Breast epithelium (tissue), 3 donors: Measurements from ENCODE around the gene GNAZ.

ENCODE experiments used
- POLR2A ChIP-seq: fragments of 450-650 bp; IDR thresholded peaks from one replicate; pipeline ENCODE4 v1.6.1; 2016; ENCODE audit warnings: antibody characterized with exemption, mild to moderate bottlenecking, moderate library complexity
- POLR2AphosphoS5 ChIP-seq, 3 donors: sonication (generic); formaldehyde crosslinking; IDR thresholded peaks; one replicate each; pipeline ENCODE4 v1.6.1; 2017; ENCODE audit warnings: antibody characterized with exemption in 3 of 3
- TF ChIP-seq, protein P1 (sequence below), 3 donors: fragments of 450-650 bp; IDR thresholded peaks; one replicate each; pipeline ENCODE4 v1.5.1; 2016 to 2017; ENCODE audit warnings: antibody characterized with exemption in 3 of 3, mild to moderate bottlenecking in 3 of 3, moderate library complexity in 3 of 3

- TF ChIP-seq, protein P1, sequence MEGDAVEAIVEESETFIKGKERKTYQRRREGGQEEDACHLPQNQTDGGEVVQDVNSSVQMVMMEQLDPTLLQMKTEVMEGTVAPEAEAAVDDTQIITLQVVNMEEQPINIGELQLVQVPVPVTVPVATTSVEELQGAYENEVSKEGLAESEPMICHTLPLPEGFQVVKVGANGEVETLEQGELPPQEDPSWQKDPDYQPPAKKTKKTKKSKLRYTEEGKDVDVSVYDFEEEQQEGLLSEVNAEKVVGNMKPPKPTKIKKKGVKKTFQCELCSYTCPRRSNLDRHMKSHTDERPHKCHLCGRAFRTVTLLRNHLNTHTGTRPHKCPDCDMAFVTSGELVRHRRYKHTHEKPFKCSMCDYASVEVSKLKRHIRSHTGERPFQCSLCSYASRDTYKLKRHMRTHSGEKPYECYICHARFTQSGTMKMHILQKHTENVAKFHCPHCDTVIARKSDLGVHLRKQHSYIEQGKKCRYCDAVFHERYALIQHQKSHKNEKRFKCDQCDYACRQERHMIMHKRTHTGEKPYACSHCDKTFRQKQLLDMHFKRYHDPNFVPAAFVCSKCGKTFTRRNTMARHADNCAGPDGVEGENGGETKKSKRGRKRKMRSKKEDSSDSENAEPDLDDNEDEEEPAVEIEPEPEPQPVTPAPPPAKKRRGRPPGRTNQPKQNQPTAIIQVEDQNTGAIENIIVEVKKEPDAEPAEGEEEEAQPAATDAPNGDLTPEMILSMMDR (IDR thresholded peaks at IDR 0.05) = no peak
- TF ChIP-seq POLR2A (no peak), POLR2AphosphoS5 (IDR thresholded peaks at IDR 0.05) (no peak)
These were observed 72.3 kb downstream of the GNAZ start for GRCh38 chr22:23142546-23143105.
